ENCODE data around the gene EFCAB6.

EFCAB6 gene

DNA sequence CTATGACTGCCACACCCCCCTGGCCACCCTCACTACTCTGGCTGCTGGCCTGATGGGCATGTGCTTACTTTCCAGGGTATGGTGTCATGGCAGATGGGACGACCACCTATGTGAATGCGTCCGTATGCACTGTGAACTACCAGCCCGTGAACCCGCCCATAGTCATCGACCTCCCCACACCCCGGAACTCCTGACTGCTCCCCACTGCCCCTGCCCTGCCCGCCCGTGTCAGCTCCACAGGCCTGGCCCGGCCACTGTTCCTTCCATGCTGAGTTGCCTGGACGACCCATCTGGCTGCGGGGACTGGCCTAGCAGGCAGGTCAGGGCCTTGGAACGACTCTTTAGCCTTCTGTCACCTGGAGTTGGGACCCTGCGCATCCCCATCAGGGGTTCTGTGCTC, 306.7 kb downstream of the EFCAB6 start:
- no peak for DNase-seq (ENCODE audit: low read depth)

DNA sequence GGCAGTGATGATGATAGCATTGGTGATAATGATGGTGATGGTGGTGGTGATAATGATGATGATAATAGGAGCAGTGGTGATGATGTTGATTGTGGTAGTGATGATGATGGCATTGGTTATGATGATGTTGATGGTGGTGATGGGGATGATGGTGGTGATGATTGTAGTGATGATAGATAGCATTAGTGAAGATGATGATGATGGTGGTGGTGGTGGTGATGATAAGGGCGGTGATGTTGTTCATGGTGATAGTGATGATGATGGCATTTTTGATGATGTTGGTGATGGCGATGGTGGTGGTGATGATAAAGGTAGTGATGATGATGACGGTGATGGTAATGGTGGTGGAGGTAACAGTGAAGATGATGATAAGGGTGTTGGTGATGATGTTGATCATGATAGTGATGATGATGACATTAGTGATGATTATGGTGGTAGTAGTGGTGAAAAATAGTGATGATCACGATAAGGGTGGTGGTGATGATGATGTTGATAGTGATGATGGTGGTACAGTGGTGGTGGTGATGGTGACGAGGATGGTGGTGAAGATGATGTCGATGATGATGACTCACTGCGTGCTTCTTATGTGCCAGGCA, 307.3 kb downstream of the EFCAB6 start:
- no peak for DNase-seq (ENCODE audit: low read depth)

DNA sequence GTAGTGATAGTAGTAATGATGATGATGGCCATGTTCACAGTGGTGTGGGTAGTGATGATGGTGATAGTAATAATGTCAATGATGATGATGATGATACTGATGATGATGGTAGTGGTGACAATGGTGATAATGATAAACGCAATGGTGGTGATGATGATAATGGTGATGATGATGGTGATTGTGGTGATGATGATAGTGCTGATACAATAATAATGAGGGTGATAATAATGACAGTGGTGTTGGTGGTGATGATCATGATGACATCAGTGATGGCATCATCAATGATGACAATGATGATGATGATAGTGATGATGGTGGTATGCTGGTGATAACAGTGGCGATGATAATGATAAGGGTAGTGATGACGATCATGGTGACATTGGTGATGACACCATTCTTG, 308.0 kb downstream of the EFCAB6 start:
- DNase-seq (ENCODE audit: low read depth): no peak

DNA sequence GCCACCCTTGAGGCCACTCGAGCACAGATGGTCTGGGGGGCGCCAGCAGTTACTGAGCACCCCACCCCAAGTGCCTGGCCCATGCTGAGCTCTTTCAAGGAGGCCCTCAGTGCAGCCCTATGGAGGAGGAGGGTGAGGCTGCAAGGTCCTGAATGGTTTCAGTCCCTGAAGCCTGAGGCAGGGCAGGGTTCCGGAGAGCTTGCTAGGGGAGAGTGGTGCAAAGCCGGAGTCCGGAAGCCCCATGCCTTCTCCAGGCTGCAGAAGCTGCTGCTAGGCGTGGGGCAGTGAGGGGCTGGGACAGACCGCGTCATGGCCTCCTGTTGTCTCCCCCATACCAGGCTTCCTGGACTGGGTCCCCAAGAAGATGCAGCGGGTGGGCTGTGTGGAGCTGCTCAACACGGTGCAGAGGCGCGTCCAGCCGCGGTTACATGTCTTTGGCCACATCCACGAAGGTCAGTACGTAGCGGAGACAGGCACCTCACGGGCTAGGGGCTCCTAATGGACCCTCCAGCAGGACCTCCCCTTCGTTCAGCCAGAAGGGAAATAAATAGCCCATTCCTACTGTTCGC, 309.7 kb downstream of the EFCAB6 start:
- no peak for DNase-seq (ENCODE audit: low read depth)

DNA sequence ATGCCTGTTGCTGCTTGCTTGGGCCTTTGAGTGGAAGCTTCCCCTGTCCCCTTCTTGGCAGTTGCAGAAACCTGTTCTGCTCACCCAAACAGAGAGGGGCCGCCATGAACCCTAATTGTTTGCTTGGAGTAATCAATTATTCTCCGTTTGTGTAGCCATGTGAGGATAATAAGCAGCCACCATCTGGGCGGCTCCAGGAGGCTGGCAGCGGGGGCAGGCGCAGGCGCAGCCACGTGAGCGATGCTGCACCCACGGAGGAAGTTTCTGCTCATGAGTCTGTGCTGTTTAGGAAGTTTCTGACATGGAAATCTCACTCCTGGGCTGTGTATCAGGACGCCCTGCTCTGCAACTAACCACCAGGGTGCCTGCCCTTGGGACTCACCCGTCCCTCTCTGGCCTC, 310.2 kb downstream of the EFCAB6 start:
- DNase-seq (ENCODE audit: low read depth): no peak

DNA sequence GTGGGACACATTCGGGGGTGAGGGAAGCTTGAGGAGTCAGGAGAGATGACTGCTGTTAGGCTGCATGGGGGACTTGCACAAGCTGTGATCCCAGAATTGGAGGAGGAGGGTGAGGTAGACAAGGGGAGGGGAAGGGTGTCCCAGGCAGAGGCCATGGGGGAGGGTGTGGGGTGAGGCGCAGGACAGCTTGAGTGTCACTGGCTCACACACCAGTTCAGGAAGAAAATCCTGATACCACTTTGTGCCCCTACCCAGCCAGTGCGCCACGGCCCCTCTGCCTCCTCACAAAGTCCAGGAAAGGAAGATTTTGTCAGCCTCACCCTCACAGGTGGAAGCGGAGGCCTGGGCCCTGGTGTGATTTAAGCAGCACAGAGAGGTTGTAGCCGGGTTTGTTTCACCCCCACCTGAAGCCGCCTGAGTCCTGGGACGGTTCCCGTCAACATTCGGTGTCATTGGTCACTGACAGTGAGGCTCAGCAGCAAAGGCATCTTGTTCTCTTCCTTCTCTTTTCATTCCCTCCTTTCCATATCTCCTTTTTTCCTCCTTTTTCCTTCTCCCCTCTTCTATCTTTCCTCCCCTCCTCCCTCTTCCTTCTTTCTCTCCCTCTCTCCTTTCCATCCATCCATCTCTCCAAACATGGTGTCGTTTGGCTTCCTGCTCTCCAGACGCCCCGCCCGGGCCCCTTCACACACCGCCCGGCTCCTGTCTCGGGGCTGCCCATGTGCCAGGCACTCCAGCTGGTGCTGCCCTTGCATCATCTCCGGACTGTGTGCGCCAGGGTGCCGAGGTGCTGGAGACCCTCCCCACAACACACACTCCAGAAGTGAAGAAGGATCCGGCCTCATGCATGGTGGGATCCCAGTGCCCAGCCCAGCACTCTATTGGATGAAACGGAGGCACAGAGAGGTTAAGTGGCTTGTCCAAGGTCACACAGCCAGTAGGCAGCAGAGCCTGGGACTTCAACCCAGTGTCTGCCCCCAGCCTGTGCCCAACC, 311.0 kb downstream of the EFCAB6 start:
- no peak for DNase-seq (ENCODE audit: low read depth)

DNA sequence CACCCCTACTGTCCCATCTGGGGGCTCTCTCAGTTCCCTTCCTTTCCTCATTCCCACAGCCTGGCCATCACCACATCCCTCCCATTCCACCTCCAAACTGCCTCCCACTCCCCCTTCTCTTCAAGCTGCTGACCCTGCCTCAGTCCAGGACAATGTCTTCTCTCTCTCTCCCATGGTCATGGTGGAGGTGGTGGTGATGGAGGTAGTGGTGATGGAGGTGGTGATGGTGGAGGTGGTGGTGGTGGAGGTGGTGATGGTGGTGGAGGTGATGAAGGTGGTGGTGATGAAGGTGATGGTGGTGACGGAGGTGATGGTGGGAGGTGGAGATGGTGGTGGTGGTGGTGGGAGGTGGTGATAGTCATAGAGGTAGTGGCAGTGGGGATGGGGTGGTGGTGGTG, 313.2 kb downstream of the EFCAB6 start:
- no peak for DNase-seq (ENCODE audit: low read depth)

DNA sequence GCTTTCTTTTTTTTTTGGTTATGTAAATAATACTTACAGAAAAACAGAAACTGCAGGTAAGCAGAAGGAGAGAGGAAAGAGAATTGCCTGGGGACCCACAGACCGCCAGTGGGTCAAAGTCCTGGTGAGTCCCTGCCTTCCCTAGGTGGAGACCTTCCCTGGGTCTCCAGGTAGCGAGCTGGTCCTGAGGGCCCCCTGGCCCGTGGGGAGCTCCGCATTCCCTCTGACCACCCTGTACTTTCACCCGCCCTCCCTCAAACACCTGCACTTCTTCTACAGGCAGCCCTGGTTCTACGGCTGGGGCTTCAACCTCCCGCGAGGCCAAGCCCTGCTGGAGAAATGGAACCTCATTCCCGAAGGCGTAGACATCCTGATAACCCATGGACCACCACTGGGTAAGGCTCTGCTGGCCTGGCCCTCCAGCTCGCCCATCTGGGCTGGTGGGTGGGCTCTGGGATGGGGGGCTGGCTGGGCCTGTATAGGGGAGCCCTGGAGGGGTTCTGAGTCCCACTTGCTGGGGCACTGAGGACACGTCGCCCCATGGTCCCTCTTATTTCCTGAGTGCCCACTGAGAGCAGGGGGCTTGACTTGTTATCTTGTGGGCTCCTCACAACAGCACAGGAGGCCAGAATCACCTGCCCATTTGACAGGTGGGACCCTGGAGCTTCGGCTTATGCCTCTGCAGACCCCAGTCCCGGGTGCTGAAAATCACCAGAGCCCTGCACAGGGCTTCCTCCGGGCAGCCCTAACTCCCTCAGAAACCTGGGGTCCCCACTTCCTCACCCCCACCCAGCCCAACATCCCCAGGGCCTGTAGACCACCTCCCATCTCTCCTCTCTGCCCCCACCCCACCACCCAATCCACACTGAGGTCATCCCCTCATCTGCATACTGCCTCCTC, 313.9 kb downstream of the EFCAB6 start:
- no peak for DNase-seq (ENCODE audit: low read depth)

DNA sequence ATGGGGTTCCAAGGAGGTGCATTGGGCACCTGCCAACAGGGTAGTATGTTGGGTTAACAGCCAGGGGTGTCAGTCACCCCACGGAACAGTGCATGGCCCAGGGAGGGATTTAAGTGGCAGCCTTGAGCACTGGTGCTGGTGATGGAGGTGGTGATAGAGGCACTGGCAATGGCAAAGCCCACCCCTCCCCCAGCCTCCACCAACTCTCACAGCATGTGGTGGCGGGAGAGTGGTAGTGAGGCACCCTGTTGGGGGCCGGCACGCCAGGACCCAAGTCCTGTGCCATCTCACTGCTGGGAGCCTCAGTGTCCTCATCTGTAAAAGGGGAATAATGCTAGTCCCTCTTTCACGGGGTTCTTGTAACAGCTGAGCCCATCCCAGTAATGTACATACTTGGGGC, 318.8 kb downstream of the EFCAB6 start:
- DNase-seq (ENCODE audit: low read depth): no peak

DNA sequence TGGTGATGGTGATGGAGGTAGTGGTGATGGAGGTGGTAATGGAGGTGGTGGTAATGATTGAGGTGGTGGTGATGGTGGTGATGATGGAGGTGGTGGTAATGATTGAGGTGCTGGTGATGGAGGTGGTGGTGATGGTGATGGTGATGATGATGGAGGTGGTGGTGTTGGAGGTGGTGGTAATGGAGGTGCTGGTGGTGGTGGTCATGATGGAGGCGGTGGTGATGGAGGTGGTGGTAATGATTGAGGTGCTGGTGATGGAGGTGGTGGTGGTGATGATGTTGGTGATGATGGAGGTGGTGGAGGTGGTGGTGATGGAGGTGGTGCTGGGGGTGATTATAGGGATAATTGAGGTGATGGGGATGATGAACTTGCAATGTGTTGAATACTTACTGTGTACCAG, 320.4 kb downstream of the EFCAB6 start:
- no peak for DNase-seq (ENCODE audit: low read depth)

DNA sequence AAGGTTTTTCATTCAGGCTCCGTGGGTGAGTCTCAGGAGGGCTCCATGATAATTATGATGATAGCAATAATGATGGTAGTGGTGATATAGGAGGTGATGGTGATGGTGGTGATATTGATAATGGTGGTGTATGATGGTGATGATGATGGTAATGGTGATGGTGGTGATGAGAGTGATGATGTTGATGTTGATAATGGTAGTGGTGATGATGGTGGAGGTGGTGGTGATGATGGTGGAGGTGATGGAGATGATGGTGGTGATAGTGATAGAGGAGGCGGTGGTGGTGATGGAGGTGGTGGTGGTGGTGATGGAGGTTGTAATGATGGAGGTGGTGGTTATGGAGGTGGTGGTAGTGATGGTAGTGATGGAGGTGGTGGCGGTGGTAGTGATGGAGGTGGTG, 320.9 kb downstream of the EFCAB6 start:
- DNase-seq (ENCODE audit: low read depth): no peak

DNA sequence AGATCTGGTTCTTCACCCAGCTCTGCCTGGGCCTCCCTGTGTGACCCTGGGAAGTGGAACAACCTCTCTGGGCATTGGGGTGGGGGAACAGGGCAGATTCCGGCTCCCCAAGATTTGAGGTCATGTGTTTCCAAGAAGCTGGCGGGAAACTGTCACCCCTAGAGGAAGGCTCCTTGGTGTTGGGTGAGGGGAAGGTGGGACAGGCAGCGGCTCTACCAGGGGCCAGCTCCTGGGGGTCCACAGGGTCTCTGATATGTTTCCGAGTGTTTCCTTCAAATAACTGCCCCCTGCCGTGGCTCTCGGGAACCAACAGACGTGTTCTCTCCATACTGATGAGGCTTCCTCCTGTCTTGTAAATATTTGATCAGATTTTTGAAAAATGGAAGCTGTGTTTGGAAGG, 321.8 kb downstream of the EFCAB6 start:
- DNase-seq (ENCODE audit: low read depth): no peak

DNA sequence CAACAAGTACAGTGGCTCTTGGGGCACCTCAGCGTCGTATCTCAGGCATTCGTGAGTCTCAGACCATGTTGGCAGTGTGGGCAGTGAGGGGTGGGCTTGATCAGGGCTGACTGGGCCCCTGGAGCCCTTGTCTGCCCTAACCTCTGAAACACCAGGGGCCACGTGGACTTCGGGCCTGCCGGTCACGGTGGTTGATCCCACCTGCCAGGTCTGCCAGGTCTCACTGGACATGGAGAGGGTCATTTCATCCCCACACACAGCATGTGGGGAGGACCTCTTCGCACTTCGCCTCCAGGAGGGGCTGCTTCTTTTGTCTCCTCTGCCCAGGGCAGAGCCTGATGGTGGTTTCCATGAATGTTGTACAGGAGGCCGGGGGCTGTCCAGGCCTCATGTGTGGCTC, 323.2 kb downstream of the EFCAB6 start:
- no peak for DNase-seq (ENCODE audit: low read depth)

DNA sequence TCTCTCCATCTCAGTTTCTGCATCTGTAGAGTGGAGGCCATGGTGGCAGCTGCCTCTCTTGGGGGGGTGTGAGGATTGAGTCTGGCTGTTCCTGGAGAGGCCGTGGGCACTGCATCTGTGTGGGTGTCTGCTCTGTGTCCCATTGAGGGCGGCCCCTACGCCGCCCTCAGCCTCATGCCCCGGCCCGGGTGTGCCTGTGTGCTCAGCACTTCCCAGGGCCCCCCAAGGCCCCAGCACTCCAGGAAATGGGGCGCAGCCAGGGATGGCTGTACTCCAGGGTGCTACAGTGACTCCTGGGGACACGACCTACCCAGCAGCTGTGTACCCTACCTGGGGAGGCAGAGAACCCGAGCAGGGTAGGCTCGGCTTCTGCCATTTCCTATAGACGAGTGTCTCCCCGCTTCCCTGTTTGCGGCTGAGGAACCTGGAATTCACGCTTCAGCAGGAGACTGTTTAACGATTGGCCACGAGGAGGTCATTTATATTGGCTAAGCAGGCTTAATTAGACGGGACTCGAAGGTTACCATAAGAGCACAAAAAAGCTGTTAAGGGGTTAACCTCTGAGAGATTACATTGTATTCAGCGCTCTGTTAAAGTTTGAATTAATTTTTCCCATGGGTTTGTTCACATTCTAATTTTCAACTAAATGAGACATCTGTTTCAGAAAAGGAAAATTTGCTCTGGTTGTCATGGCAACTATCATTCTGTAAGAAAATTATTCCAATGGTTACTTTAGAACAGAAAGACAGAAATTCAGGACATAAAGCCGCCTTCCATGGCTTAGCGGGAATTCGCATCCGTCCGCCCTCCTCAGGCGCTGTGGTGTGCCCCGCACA, 323.9 kb downstream of the EFCAB6 start:
- DNase-seq (ENCODE audit: low read depth): no peak

DNA sequence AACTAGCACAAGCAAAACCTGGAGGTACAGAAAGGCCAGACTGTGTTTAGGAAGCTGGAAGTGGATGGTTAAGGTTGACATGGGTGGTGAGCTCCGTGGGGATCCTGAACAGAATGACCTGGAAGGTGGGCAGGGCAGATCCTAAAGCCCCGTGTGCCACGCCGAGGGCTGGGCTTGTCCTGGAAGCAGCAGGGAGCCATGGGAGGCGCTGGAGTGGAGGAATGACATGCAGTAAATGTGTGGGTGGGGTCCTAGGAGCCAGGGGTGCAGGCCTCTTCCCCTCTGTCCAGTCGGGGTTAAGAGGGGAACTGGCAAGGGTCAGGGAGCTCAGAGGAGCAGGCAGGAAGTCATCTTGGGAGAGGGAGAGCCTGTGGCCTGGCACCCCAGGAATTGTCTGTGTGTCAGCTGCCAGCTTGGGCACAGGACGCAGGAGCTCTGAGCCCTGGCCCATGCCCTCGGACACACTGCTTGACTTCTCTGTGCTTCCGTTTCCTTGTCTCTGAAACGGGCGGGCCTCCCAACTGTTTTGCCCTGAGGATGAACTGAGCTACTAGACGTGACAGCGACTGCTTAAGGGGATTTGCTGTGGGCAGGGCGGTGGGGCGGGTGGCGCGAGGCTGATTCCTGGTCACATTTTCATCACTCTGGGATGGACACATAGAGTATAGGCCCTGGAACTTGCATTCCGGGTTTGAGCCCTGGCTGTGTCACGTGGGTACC, 324.6 kb downstream of the EFCAB6 start:
- no peak for DNase-seq (ENCODE audit: low read depth)

DNA sequence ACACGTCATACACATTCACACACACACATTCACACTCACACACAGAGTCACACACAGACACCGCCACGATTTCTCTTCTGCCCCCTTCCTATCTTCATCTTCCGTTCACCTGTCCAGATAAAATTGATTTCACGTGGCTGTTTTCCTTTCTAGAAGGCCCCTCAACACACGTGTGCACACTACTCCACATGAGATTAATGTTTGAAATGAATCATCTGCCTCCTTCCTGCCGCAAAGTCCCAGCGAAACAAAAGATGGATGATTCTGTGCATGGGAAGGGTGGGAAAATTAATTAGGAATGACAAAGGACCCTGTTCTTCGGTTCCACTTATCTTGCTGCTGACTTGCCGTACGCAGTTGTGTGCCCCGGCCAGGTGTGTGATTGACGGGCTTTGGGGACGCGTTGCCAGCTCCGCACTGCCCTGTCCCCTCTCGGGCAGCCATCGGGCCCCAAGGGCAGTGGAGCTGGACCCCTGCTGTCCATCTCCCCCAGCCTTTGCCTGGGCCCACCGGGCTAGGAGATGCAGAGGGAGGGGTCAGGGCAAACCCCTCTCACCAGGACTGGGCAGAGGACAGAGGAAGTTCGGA, 326.5 kb downstream of the EFCAB6 start:
- DNase-seq (ENCODE audit: low read depth): no peak

DNA sequence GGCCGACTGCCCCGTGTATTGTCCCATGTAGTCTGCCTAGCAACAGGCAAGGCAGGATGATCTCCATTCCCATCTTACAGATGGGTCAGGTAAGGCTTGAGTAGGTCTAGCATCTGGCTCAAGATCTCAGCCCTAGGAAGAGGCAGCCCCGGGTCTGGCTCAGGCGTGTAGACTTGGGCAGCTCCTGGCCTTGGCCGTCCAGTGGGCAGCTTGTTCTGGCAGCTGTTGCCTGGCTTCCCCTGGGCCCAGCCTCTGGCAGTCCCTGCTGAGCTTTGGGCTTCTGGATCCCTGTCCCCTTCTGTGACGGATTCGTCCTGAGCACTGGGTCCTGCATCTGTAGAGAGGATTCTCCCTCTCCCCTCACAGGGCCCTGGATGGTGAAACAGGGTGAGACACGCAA, 327.9 kb downstream of the EFCAB6 start:
- DNase-seq (ENCODE audit: low read depth): no peak

DNA sequence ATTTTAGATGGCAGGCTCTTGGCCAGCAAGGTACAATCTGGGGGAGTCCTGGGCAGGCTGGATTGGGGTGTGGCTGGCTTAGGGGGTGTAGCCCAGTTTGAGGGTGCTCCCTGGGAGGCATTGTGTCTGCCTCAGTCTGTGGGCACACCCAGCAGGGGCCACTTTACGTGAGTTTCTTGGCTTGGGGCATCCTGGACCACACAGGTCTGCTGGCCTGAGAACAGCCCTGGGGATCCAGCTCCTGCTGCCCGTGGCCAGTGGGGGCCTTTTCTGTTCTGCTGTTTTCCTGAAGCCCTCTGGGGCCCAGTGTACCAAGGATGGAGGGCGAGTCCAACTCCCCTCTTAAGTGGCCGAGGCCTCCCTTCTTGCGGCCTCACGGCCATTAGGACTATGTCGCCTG, 328.4 kb downstream of the EFCAB6 start:
- DNase-seq (ENCODE audit: low read depth): no peak

DNA sequence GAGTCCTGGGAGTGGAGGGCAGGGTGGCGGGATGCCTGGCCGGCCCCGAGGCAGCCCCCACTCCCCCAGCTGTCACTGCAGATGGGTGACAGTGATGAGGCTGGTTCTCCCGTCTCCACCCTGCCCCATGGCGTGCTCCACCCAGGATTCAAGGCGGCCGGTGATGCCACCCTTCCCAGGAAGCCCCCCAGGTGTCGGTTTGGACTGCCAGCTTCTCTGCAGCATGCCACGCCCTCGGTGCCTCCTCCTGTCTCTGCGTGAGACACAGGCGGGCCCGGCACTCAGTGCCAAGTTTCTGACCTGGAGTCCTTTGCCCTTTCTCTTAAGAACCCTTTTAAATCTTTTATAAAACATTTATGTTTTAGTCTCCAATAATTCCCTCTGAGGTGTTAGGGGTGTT, 328.8 kb downstream of the EFCAB6 start:
- DNase-seq (ENCODE audit: low read depth): no peak

DNA sequence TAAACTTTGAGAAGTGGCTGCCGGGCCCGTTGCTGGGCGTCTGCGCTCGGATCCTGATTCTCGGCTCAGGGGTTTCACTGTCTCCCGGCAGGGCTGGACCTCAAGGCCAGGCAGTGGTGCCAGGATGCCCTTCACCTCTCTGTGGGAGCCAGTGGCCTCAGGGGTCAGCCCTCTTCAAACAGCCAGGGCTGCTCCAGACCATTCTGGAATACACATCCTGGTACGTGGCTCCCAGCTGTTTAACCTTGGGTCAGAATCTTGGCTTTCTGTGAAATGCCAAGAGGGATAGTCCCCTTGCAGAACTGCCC, 329.8 kb downstream of the EFCAB6 start:
- DNase-seq (ENCODE audit: low read depth): no peak
